Measurements from ENCODE around the gene MT1H.

DNA sequence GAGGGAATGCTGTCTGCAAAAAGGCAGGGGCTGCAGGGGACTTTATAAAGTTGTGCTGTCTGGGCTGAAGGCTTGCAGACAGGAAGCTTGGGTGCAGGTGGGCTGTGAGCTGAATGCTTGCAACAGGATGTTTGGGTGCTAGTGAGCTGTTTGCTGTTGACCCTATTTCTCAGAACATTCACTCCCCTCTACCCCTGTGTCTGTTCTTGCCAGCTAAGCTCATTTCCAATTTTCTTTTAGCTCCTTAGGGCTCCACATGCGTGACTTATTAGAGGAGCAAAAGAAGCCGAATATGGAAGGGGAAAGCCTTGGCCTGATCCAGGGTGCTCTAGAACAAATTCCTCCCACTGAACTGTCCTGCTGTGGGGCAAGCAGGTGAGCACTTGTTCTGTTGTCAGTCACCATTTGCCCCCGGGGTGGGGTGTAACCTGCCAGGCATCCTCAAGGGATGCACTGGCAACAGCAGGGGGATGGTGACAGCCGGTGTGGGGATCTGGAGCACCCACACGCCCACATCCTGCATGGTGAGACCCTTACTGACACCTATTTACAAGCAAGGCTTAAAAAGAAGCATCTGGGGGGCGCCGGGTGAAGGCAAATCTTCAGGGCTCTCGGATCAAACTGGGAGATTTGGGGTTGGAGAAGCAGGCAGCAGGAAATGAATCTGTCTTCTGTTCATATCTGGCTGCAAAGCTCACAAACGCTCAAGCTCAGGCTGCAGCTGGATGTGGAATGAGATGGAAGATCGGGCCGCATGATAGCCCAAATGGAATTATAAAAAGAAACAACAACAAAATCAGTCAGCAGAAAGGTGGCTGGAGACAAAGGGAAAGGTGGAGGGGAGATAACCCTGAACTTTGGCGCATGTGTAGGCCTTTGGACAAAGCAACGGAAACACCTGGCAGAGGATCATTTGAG, 39.2 kb downstream of the MT1H start:
- TF ChIP-seq, protein P1, sequence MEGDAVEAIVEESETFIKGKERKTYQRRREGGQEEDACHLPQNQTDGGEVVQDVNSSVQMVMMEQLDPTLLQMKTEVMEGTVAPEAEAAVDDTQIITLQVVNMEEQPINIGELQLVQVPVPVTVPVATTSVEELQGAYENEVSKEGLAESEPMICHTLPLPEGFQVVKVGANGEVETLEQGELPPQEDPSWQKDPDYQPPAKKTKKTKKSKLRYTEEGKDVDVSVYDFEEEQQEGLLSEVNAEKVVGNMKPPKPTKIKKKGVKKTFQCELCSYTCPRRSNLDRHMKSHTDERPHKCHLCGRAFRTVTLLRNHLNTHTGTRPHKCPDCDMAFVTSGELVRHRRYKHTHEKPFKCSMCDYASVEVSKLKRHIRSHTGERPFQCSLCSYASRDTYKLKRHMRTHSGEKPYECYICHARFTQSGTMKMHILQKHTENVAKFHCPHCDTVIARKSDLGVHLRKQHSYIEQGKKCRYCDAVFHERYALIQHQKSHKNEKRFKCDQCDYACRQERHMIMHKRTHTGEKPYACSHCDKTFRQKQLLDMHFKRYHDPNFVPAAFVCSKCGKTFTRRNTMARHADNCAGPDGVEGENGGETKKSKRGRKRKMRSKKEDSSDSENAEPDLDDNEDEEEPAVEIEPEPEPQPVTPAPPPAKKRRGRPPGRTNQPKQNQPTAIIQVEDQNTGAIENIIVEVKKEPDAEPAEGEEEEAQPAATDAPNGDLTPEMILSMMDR (IDR thresholded peaks at IDR 0.05; ENCODE audit: poor library complexity), result no peak
- no peak for TF ChIP-seq EZH2phosphoT487 (IDR thresholded peaks at IDR 0.05; ENCODE audit: low read depth, severe bottlenecking, unreplicated experiment)
